HG03571 (cell line): ENCODE results near the gene CBLC.

Source experiments
- ATAC-seq: cut with Tn5 transposase; IDR thresholded peaks from one replicate; pipeline ENCODE4 v1.9.1; 2021; ENCODE audit not compliant: unreplicated experiment

The CBLC gene

DNA sequence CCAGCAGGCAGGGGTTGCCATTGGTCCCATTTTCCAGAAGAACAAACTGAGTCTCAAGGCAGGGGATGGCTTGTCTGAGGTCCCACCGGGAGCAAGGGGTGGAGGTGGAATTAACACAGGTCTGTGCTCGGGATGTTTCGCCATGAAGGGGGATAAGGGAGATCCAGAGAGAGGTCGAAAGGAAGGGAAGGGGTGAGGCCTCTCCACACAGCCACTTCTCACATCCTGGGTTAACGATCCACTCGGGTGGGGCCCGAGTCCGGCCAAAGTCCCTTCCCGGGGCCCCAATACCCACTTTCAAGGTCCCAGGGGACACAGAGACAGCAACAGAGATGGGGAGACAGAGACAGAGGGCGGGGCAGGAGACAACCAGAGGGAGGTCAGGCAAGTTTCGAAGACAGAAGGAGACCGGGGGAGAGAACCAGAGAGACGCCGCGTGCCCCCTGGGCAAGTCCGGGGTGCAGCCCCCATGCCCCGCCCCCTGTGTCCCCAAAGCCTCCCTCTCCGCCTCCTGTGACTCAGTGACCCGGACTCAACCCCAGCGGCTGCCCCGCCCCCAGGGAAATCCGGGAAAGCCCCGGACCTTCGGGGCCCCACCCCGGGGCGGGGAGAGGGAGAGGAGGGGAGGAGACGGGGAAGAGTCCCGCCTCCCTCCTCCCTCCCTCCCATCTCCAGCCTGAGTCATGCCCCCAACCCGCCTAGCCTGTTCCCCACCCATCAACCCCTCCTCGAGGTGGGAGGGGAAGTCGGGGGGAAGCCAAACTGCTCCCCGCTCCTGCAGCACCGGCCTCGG, 30.5 kb upstream of the CBLC start:
- peak; percentile 32 for ATAC-seq

DNA sequence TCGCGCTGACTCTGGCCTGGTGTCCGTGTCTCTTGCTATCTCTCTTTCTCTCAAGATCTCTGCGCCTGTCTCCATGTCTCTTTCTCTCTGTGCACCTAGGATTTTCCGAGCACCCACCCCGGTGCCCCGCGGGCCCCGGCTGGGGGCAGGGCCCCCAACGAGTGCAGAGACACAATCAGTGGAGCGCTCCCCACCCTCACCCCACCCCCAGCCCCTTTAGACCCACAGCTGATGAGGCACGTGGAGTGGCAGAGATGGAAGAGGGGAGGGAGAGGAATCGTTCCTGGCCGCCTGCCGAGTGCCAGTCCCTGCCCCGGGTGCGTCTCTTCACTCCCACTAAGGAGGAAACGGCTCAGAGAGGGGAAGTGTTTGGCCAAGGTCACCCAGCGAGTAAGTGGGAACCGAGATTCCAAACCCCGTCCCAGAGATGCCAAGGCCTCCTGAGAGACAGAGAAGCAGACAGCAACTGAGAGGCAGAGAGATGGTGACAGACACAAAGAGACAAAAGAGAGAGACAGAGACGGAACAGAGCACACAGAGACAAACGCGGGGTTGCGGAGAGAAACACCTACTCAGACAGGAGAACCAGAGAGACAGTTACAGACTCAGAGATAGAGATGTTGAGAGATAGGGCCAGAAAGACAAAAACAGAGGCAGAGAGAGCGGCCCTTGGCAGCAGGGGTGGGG, 29.8 kb upstream of the CBLC start:
- peak; percentile 1 for ATAC-seq

DNA sequence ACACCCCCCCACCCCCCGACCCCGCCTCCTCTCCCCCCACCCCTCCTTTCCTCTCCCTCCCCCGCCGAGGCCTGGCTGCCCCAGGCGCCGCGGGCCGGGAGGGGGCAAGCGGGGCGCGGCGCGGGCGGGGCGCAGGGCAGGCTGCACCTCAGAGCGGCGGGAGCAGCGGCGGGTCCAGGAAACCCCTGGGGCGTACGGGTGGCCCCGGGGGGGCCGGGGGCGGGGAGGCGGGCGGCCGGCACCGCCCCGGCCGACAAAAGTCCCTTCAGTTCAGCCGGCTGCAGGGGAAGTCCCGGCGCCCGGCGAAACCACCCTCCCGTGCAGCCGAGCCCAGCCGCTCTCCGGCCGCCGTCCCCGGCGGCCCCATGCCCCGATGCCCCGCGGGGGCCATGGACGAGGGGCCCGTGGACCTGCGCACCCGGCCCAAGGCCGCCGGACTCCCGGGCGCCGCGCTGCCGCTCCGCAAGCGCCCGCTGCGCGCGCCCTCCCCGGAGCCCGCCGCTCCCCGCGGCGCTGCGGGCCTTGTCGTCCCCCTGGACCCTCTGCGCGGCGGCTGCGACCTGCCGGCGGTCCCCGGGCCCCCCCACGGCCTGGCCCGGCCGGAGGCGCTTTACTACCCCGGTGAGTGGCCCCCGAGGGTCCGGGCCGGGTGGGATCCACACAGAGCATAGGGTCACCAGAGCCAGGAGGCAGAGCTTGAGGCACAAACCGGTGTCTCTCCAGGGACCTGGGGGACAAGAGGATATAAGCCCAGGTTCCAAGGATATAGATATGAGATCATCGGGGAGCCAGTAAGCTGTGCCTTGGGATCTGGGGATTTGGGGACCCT, 29.1 kb upstream of the CBLC start, which contains the start of gene BCL3:
Gene BCL3 (plus strand): TSS at position 283 of the 829 bp plus-strand sequence. CDS start 83 bp downstream, at position 366.
- peak; percentile 23 for ATAC-seq

DNA sequence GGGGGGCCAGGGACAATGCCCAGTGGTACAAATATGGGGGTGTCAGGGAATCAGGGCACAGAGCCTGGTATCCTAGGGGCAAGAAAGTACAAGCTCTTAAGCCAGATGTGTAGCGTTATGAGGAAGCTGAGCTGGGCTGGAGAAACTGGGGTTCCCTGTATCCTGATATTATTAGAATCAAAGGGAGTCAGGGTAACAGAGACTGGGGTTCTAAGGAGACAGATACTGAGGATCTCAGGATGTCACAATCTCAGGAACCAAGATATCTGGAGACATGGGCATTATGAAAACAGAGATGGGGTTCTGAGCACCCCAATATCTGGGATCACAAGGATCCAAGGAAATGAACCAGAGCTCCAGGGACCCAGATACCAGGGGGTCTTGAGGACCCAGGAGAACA, 28.4 kb upstream of the CBLC start:
- no peak for ATAC-seq

DNA sequence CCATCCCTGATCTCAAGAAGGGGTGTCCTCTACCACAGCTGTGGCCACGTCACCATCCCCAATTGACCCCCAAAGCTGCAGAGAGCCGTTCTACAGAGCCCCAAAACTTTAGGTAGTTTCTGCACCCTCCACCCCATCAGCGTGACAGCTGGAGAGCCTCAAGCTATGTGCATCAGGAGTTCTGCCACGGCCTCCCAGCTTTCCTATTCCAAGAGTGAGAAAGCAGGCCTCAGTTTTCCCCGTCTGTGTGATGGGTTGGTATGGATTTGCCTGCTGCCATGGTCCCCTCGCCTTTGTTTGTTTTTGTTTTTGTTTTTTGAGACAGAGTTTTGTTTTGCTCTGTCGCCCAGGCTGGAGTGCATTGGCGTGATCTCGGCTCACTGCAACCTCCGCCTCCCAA, 27.7 kb upstream of the CBLC start:
- ATAC-seq = no peak

DNA sequence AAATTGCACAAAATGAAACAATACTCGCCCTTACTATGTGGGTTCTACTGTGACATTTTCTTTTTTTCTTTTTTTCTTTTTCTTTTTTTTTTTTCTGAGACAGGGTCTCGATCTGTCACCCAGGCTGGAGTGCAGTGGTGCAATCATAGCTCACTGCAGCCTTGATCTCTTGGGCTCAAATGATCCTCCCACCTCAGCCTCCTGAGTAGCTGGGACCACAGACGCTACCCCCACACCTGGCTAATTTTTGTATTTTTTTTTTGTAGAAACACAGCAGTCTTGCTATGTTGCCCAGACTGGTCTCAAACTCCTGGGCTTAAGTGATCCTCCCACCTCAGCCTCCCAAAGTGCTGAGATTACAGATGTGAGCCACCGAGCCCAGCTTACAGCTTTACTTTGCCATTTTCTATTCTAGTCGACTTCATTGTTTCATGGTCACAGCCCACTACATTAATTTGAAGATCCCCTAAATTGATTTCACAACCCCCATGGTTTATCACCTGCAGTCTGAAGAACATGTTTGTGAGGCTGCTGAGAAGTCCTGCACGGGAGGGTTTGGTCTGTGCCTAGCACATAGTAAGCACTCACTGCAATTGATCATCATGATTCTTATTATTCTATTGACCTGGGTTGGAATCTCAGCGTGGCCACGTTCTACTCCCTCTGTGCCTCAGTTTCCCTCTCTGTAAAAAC, 25.4 kb upstream of the CBLC start:
- ATAC-seq = no peak

DNA sequence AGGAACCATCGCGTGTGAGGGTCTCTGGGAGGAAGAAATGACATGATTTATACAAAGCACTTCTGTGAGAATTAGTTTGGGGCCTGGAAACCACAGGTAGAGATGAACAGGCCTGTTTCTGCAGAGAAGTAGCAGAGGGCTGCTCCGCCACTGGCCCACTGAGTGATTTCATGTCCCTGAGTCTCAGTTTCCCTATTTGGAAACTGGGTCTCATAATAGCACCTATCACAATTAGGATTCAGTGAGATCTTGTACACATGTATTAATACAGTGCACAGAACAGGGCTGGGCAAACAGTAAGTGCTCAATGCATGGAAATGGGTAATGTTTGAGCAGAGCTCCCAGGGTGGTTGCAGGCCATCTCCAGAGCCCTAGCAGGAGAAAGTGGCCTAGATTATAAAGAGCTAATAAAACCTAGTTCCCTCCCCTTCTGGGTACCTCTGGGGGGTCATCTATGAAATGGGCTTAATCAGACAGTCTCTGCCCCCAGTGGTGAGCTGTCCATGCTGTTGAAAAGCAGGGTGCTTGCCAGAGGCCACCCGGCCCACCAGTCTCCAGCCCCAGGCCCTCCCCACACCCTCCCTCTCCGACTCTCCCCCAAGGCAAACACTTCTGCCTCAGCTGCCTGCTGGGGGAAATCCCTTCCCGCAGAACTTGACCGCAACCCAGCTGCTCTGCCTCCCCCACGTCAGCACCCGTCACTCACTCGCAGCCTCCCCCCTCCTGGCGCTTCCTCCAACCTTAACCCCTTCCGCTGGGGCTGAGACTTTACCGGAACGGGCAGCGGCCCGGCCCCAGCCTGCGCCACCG, 24.7 kb upstream of the CBLC start:
- peak; percentile 60 for ATAC-seq

DNA sequence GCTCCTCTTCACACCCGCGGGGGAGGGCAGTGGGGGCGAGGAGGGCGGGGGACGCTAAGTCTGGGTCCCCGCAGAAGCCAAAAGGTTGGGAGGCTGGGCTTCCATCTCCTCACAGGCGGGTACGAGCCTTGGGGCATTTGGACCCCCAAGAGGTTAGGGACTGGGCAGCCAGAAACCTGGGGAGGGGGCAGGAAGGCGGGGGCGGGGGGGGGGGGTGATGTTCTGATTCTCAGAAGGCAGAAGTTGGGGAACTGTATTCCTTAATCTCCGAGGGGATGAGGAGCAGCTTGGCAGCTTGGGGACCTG, 24.1 kb upstream of the CBLC start:
- ATAC-seq = no peak

DNA sequence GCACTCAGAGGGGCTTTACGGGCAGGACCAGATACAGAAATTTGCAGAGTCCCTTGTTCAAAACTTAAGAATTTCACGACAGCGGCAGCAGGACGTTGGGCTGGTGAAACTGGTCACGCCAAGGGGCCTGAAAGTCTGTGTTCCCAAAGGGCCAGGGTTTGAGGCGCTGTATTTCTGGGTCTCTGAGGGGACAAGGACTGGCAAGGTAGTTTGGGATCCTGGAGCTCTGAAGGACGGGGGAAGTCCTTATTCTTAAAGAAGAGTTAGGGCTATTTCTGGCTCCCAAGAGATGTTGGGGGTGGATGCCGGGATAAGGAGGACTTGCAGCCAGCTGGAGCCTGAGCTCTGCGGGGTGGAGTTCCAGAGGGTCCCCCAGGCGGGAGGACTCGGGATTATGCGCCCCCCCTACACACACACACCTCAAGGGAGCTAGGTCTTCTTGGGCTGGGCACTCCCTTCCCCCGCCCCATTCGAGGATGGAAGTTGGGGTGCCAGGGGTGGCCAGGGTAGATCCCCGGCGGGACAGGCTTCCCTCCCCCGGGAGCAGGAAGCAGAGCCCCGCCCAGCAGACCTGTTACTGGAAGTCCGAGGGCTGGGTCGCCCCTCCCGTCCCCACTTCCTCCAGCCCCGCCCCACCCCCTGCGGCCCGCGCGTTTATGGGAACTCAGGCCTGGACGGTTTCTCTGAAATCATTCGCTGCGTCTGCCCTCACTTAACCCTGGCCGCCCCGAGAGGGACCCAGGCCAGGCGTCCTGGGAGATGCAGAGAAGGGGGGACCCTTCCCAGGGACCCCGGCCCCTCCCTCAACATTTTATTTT, 23.5 kb upstream of the CBLC start:
- ATAC-seq = no peak

DNA sequence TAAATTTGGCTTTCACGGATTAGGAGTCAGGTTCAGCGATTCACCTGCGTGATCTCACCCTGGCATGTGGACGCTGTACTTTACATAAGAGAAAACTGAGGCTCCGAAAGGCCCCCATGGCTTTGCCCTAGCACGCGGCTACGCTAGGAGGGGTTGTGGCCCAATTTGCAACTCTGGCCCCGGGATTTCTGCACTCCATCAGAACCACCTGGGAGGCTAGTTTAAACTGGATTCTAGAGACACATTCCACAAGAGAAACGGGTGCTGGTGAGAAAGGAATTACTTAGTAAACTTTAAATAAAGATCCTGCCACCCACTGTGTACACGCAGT, 23.0 kb upstream of the CBLC start:
- ATAC-seq = no peak

DNA sequence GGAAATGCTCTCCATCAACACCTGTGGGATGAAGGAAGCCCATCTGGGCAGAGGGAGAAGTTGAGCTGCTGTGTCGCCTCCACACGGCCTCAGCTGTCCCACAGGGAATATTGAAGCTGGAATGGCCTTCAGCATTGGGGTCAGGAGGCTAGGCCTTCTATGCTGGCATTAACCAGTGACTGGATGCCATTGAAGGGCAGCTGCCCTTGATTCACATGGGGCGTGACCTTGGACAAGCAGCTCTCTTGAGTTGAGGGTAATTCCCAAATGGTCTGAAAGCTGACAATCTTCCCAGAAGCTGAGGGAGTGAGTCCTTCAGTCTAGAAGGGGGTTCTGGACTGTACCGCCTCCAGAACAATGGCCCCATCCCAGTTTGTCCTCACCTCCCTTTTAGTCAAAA, 22.5 kb upstream of the CBLC start:
- ATAC-seq = no peak

DNA sequence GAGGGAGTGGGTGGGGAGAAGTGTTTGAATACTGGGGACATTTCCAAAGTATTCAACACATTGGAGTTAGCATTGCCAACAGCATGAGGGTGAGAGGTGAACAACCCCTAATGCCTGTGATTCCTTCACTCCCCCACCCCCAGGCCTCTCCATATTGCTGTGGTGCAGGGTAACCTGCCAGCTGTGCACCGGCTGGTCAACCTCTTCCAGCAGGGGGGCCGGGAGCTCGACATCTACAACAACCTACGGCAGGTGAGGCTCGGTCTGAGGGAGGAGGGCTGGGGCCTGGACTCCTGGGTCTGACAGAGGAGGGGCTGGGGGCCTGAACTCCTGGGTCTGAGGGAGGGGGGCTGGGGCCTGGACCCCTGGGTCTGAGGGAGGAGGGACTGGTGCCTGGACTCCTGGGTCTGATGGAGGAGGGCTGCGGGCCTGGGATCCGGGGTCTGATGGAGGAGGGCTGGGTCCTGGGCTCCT, 21.6 kb upstream of the CBLC start:
- no peak for ATAC-seq

DNA sequence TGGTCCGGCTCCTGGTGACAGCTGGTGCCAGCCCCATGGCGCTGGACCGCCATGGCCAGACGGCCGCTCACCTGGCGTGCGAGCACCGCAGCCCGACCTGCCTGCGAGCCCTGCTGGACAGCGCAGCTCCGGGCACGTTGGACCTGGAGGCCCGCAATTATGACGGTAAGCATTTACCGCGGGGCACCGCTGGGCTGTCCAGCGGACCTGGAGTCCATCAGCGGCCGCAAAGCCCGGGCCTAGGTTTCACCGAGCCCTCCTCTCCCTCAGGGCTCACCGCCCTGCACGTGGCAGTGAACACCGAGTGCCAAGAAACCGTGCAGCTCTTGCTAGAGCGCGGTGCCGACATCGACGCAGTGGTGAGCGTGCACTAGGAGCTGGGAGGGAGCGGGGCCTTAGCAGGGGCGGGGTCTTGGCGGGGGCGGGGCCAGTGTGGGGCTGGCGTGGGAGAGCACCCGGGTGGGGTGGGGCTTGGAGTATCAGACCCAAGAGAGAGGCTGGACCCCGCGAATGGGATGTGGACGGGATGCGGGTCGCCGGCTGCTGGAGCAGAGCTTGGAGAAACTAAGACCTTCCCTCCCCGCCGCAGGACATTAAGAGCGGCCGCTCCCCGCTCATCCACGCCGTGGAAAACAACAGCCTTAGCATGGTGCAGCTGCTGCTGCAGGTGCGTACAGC, 20.5 kb upstream of the CBLC start:
- ATAC-seq = no peak

DNA sequence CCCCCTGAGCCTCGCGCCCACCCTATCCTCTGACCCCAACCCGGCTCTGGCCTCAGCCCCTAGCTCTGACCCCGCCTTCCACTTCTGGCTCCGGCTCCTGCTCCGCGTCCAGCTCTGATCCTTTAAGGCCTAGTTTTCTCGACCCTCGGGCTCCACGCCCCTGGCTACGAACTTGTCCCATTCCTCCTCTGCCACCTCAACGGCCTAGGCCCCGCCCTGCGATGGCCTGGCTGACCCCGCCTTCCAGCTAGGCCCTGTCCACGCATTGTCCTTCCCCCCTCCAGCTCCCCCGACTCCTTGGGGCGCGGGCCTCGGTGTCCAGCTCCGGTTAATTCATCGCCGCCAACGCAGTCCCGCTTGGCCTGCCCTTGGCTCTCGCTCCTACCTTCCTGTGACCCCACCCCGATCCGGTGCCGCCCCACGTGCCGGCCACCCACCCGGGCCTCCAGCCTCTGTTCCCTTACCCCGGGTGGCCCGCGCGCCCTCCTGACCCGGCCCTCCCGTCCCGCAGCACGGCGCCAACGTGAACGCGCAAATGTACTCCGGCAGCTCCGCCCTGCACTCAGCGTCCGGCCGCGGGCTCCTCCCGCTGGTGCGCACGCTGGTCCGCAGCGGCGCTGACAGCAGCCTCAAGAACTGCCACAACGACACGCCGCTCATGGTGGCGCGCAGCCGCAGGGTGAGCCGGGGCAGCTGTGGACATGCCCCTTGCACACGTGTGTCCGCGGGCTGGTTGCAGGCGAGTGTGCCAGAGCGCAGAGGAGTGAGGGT, 19.8 kb upstream of the CBLC start:
- no peak for ATAC-seq

DNA sequence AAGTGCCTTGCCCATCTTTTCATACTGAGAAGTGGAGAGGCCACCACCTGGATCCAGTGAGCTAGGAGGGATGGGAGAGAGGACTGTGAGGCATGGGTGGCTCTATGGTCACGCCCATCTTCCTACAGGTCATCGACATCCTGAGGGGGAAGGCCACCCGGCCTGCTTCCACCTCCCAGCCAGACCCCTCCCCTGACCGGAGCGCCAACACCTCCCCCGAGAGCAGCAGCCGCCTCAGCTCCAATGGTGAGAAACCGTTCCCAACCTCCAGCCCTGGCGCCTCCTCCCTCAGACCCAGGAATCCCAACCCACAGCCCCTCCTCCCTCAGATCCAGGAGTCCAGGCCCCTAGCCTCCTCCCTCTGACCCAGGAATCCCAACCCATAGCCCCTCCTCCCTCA, 19.1 kb upstream of the CBLC start:
- no peak for ATAC-seq

DNA sequence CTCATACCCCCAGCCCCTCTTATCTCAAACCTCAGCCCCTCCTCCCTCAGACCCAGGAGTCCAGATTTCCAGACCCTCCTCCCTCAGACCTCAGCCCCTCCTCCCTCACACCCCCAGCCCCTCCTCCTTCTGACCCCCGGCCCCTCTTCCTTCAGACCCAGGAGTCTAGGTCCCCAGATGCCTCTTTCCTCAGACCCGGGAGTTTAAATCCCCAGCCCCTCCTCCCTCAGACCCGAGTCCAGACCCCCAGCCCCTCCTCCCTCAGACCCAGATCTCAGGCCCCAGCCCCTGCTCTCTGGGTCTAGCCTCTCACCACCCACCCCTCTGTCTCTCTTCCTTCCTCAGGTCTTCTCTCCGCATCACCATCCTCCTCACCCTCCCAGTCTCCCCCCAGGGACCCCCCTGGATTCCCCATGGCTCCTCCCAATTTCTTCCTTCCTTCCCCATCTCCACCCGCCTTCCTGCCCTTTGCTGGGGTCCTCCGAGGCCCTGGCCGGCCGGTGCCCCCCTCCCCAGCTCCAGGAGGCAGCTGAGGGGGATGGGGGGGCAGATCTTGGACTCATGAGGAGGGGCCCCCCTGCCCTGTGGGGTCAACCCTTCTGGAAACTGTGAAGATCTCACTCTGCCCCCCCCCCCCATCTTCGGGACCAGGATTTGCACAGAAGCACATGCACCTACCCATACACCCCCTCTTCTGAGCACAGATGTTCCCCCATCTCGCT, 18.4 kb upstream of the CBLC start:
- ATAC-seq = no peak

DNA sequence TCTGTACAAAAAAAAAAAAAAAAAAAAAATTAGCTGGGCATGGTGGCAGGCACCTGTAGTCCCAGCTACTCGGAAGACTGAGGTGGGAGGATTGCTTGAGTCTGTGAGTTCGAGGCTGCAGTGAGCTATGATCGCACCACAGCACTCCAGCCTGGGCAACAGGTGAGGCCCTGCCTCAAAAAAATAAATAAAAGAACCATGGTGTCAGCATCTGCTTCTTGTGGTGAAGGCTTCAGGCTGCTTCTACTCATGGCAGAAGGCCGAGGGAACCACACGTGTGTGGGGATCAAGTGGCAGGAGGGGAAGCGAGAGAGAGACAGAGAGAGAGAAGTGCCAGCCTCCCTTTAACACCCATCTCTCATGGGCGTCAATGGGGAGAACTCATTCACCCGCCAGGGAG, 15.7 kb upstream of the CBLC start:
- no peak for ATAC-seq
